Transverse colon (tissue), 4 donors: ENCODE measurements around the gene WDR64. TPM values are rescaled to one million over a fixed set of nuclear protein-coding genes. Genes with fewer than 3 reads are reported as not detected.
A peak's percentile ranks its signal among the peaks of the same experiment; 100 is the strongest.

Experiments
- DNase-seq: peaks from one replicate; pipeline ENCODE4 v3.0.0-alpha.2; 2019
- H3K27ac ChIP-seq, 4 donors: fragments of 200-600 bp; sonication (generic); 2 replicates each; pipeline ENCODE4 v1.5.1; 2016 to 2018; ENCODE audit warnings: inconsistent platforms in 4 of 4
- H3K27me3 ChIP-seq: fragments of 200-600 bp; sonication (generic); 2 replicates; pipeline ENCODE4 v1.5.1; 2017; ENCODE audit warnings: inconsistent platforms
- H3K36me3 ChIP-seq, 4 donors: fragments of 200-600 bp; sonication (generic); 2 replicates each; pipeline ENCODE4 v1.5.1; 2017 to 2019; ENCODE audit warnings: inconsistent platforms in 4 of 4
- H3K4me1 ChIP-seq, 4 donors: fragments of 200-600 bp; sonication (generic); 2 replicates each; pipeline ENCODE4 v1.5.1; 2017 to 2020; ENCODE audit warnings: inconsistent platforms in 4 of 4
- H3K4me3 ChIP-seq, 4 donors: fragments of 200-600 bp; sonication (generic); 1 replicate in 1 of 4; 2 replicates in 3 of 4; pipeline versions ENCODE4 v1.5.1 to v1.6.1; 2017 to 2019; ENCODE audit warnings: inconsistent platforms in 4 of 4
- H3K9me3 ChIP-seq, 2 donors: fragments of 200-600 bp; sonication (generic); 2 replicates each; pipeline ENCODE4 v1.5.1; 2017 to 2019; ENCODE audit warnings: inconsistent platforms in 2 of 2
- CTCF ChIP-seq, 5 experiments: fragments of 200-600 bp in 3 of 5; fragments of 450-650 bp in 2 of 5; sonication (generic) in 3 of 5; IDR thresholded peaks; 1 replicate in 2 of 5; 2 replicates in 3 of 5; pipeline ENCODE4 v1.5.1; 2016 to 2017; ENCODE audit warnings: antibody characterized with exemption in 5 of 5, inconsistent platforms in 3 of 5, mild to moderate bottlenecking in 2 of 5, moderate library complexity in 1 of 5
- EP300 ChIP-seq: sonication (generic); formaldehyde crosslinking; IDR thresholded peaks from one replicate; pipeline ENCODE4 v1.6.1; 2017; ENCODE audit warnings: antibody characterized with exemption, low read depth
- POLR2A ChIP-seq: fragments of 450-650 bp; IDR thresholded peaks from one replicate; pipeline ENCODE4 v1.6.1; 2016; ENCODE audit warnings: antibody characterized with exemption, mild to moderate bottlenecking, moderate library complexity
- POLR2AphosphoS5 ChIP-seq, 3 donors: sonication (generic); formaldehyde crosslinking; IDR thresholded peaks; one replicate each; pipeline ENCODE4 v1.6.1; 2016; ENCODE audit warnings: antibody characterized with exemption in 3 of 3
- WGBS, 2 donors: methylation state at CpG; one replicate each; pipeline ENCODE4 v1.1.5; 2018; ENCODE audit warnings: low coverage in 1 of 2; 5-methylcytosine and 5-hydroxymethylcytosine counted together
- in situ Hi-C, 4 donors: fragments of 200-750 bp; cut with MboI; loops; one replicate each; pipeline versions ENCODE4 v1.15.0 to v1.15.1; 2017; ENCODE audit warnings: low sequenced_read_pairs in 3 of 4, low pct_ligation_motif_present in 1 of 4, low pct_unique_long_range_greater_than_20kb in 1 of 4
- intact Hi-C: fragments of 100-400 bp; cut with DNase I; formaldehyde crosslinking; loops from one replicate; pipeline ENCODE4 v1.15.1; 2023; ENCODE audit warnings: low total_unique reads
- total RNA-seq, 4 donors: library from RNA; depleted of rRNA; stranded (reverse); fragments of >200 nt; gene quantifications; one replicate each; pipeline ENCODE4 v1.1.0, GENCODE V29; 2016

Gene WDR64
- total RNA-seq, 4 donors from 2014 or later: not detected

- in situ Hi-C loops (loop anchor here in 3 of 4 donors (25.0 kb wide), 2 partner anchors 230 to 380 kb away; partner anchors contain the start of genes EXO1 (in 2 of the 3) and MAP1LC3C (in 2 of the 3)), intact Hi-C loops (no loop called here)
- H3K9me3 ChIP-seq: no peaks in the 10 kb centered on the region
- H3K4me1 ChIP-seq: peaks cover 0 to 25% (median 12%) of the 10 kb centered on the region in 4 donors
- H3K36me3 ChIP-seq: no peaks in the 10 kb centered on the region
- H3K27ac ChIP-seq: no peak overlapping the region
- no peaks in the 10 kb centered on the region for H3K27me3 ChIP-seq
- TF ChIP-seq POLR2AphosphoS5 (IDR thresholded peaks at IDR 0.05): no peak
- no peak for TF ChIP-seq EP300
- TF ChIP-seq POLR2A: no peak
- TF ChIP-seq CTCF (IDR thresholded peaks at IDR 0.05): no peak
- no peak for DNase-seq
- H3K4me3 ChIP-seq: no peak overlapping the region
These were observed 44.6 kb upstream of the WDR64 start for GRCh38 chr1:241607497-241607896.

GRCh38 chr1:241608379-241609033 is 43.6 kb upstream of the WDR64 start:
- no peak overlapping the region for H3K27ac ChIP-seq
- intact Hi-C loops: no loop called here
- WGBS, 2 donors: 45 to 56% methylated on average over 3 of the region's 3 CpGs
- in situ Hi-C loops: loop anchor here in 3 of 4 donors (25.0 kb wide), 2 partner anchors 229 to 379 kb away; partner anchors contain the start of genes EXO1 (in 2 of the 3) and MAP1LC3C (in 2 of the 3)
- TF ChIP-seq EP300 (no peak), POLR2AphosphoS5 (IDR thresholded peaks at IDR 0.05) (no peak), POLR2A (no peak), CTCF (IDR thresholded peaks at IDR 0.05) (no peak)
- H3K4me3 ChIP-seq: no peak overlapping the region
- peaks cover 0 to 27% (median 12%) of the 10 kb centered on the region in 4 donors for H3K4me1 ChIP-seq
- H3K36me3 ChIP-seq: no peaks in the 10 kb centered on the region
- no peaks in the 10 kb centered on the region for H3K9me3 ChIP-seq
- no peaks in the 10 kb centered on the region for H3K27me3 ChIP-seq
- DNase-seq: no peak

- WGBS, 2 donors: 28 to 37% methylated on average over 8 of the region's 8 CpGs
- Histone ChIP-seq H3K4me1 (peaks cover 0 to 38% (median 12%) of the 10 kb centered on the region in 4 donors), H3K9me3 (no peaks in the 10 kb centered on the region), H3K36me3 (no peaks in the 10 kb centered on the region), H3K27me3 (no peaks in the 10 kb centered on the region), H3K4me3 (no peak overlapping the region), H3K27ac (no peak overlapping the region)
- in situ Hi-C loops: loop anchor here in 3 of 4 donors (25.0 kb wide), 2 partner anchors 227 to 377 kb away; partner anchors contain the start of genes EXO1 (in 2 of the 3) and MAP1LC3C (in 2 of the 3)
- peak; percentile 35 for DNase-seq
- peak in 1 of 3 donors; percentile 25 for TF ChIP-seq POLR2AphosphoS5 (IDR thresholded peaks at IDR 0.05)
- no peak for TF ChIP-seq EP300
- intact Hi-C loops: no loop called here
These were observed 41.8 kb upstream of the WDR64 start for GRCh38 chr1:241610056-241610815.

- H3K9me3 ChIP-seq: no peaks in the 10 kb centered on the region
- WGBS, 2 donors: 15% methylated on average over 3 of the region's 3 CpGs
- H3K27ac ChIP-seq: no peak overlapping the region
- no peak for DNase-seq
- in situ Hi-C loops: loop anchor here in 3 of 4 donors (25.0 kb wide), 2 partner anchors 226 to 376 kb away; partner anchors contain the start of genes EXO1 (in 2 of the 3) and MAP1LC3C (in 2 of the 3)
- intact Hi-C loops: no loop called here
- H3K4me1 ChIP-seq: peaks cover 3 to 44% (median 12%) of the 10 kb centered on the region in 4 donors
- H3K36me3 ChIP-seq: no peaks in the 10 kb centered on the region
- H3K4me3 ChIP-seq: no peak overlapping the region
- no peaks in the 10 kb centered on the region for H3K27me3 ChIP-seq
- TF ChIP-seq CTCF (IDR thresholded peaks at IDR 0.05): peak; percentile 67 to 82 (median 74)
- no peak for TF ChIP-seq EP300
These were observed 41.0 kb upstream of the WDR64 start for GRCh38 chr1:241611063-241611462.
